ENCODE measurements around the gene TJP1.
A peak's percentile ranks its signal among the peaks of the same experiment; 100 is the strongest.
"Not testable (repeated sequence)": the region's sequence is repeated elsewhere in the genome, so short reads cannot be mapped to it uniquely, and the experiment has no call there.

The TJP1 gene

GRCh38 chr15:29743475-29743874 lies 78.8 kb downstream of the TJP1 start:
- in situ Hi-C loops (cut with HindIII; ENCODE audit: low sequenced_read_pairs), result no loop called here
- no peak overlapping the region for H3K4me3 ChIP-seq (ENCODE audit: low read depth, low read length)
- DNase-seq (ENCODE audit: low read depth, low spot score), result no peak
- TF ChIP-seq CTCF (IDR thresholded peaks at IDR 0.05; ENCODE audit: low read depth, low read length), result no peak

GRCh38 chr15:29740692-29741311 lies 81.5 kb downstream of the TJP1 start:
- peak; percentile 30 for TF ChIP-seq CTCF (IDR thresholded peaks at IDR 0.05; ENCODE audit: low read depth, low read length)
- in situ Hi-C loops (cut with HindIII; ENCODE audit: low sequenced_read_pairs), result no loop called here
- DNase-seq (ENCODE audit: low read depth, low spot score), result no peak
- H3K4me3 ChIP-seq (ENCODE audit: low read depth, low read length), result no peak overlapping the region

GRCh38 chr15:29736744-29737020 lies 85.6 kb downstream of the TJP1 start:
- in situ Hi-C loops (cut with HindIII; ENCODE audit: low sequenced_read_pairs), result no loop called here
- TF ChIP-seq CTCF (IDR thresholded peaks at IDR 0.05; ENCODE audit: low read depth, low read length), result no peak
- peak; percentile 28 for DNase-seq (ENCODE audit: low read depth, low spot score)
- H3K4me3 ChIP-seq (ENCODE audit: low read depth, low read length), result no peak overlapping the region

- in situ Hi-C loops (cut with HindIII; ENCODE audit: low sequenced_read_pairs), result no loop called here
- no peak overlapping the region for H3K4me3 ChIP-seq (ENCODE audit: low read depth, low read length)
- TF ChIP-seq CTCF (IDR thresholded peaks at IDR 0.05; ENCODE audit: low read depth, low read length), result no peak
- DNase-seq (ENCODE audit: low read depth, low spot score), result peak; percentile 55
Observed at GRCh38 chr15:29736012-29736743, 86.1 kb downstream of the TJP1 start.

GRCh38 chr15:29734917-29735572 lies 87.2 kb downstream of the TJP1 start:
- no peak overlapping the region for H3K4me3 ChIP-seq (ENCODE audit: low read depth, low read length)
- in situ Hi-C loops (cut with HindIII; ENCODE audit: low sequenced_read_pairs), result no loop called here
- peak; percentile 49 for DNase-seq (ENCODE audit: low read depth, low spot score)
- TF ChIP-seq CTCF (IDR thresholded peaks at IDR 0.05; ENCODE audit: low read depth, low read length), result no peak

GRCh38 chr15:29731865-29732264 lies 90.4 kb downstream of the TJP1 start:
- DNase-seq (ENCODE audit: low read depth, low spot score), result no peak
- H3K4me3 ChIP-seq (ENCODE audit: low read depth, low read length), result no peak overlapping the region
- in situ Hi-C loops (cut with HindIII; ENCODE audit: low sequenced_read_pairs), result no loop called here
- no peak for TF ChIP-seq CTCF (IDR thresholded peaks at IDR 0.05; ENCODE audit: low read depth, low read length)

- H3K4me3 ChIP-seq (ENCODE audit: low read depth, low read length); DNase-seq (ENCODE audit: low read depth, low spot score); in situ Hi-C loops (cut with HindIII; ENCODE audit: low sequenced_read_pairs): not testable (repeated sequence)
Observed at GRCh38 chr15:29730471-29730870, 91.8 kb downstream of the TJP1 start.

Data from astrocyte of the spinal cord (primary cell).